Mesodermal cell (in vitro differentiated cells): ENCODE results near the gene NHERF2.

Experiments used
- H3K27ac ChIP-seq: 2 replicates; pipeline ENCODE4 v1.7.0; 2013; ENCODE audit warnings: mild to moderate bottlenecking, low read depth, low read length, moderate library complexity; ENCODE audit not compliant: severe bottlenecking
- H3K36me3 ChIP-seq: 2 replicates; pipeline ENCODE4 v1.7.1; 2013; ENCODE audit warnings: mild to moderate bottlenecking, low read length, moderate library complexity; ENCODE audit not compliant: control insufficient read depth, insufficient read depth
- H3K4me1 ChIP-seq: one replicate; pipeline ENCODE4 v1.7.1; 2013; ENCODE audit warnings: mild to moderate bottlenecking, low read length; ENCODE audit not compliant: insufficient read depth, control insufficient read depth, poor library complexity, severe bottlenecking
- H3K4me3 ChIP-seq: 2 replicates; pipeline ENCODE4 v1.7.0; 2013; ENCODE audit warnings: low read length, control low read depth, mild to moderate bottlenecking; ENCODE audit not compliant: insufficient read depth, poor library complexity, severe bottlenecking; ENCODE audit errors: extremely low read depth
- H3K9me3 ChIP-seq: 2 replicates; pipeline ENCODE4 v1.7.1; 2013; ENCODE audit warnings: mild to moderate bottlenecking, low read length, moderate library complexity; ENCODE audit not compliant: control insufficient read depth
- whole genome bisulfite sequencing, 2 experiments: methylation state at CpG; one replicate each; pipeline ENCODE4 v1.1.5; 2013; ENCODE audit warnings: missing lambda C conversion rate in 2 of 2; ENCODE audit not compliant: insufficient coverage in 2 of 2; 5-methylcytosine and 5-hydroxymethylcytosine counted together

NHERF2 gene

DNA sequence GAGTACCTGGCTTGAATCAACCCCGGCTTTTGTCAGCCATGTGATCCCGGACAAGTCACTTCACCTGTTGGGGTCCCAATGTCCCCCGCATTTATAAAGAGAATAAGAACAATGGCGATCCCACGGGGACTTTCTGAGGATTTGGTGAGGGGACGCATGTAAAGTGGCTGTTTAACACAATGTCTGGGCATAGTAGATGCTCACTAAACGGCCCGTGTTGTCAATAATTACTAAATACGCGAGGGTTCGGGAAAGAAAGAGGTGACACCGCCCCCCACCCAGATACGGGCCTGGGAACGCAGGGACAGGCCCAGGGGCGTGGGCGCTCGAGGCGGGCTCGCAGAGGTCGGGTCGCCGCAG is 35.1 kb upstream of the NHERF2 start:
- H3K4me3 ChIP-seq = peak overlapping the region; percentile 3
- no peak overlapping the region for H3K27ac ChIP-seq
- H3K36me3 ChIP-seq = peaks cover 11% of the 10 kb centered on the region
- 26 to 40% methylated on average over 14 to 22 of the region's 22 CpGs for WGBS, 2 experiments
- peaks cover 7% of the 10 kb centered on the region for H3K4me1 ChIP-seq
- no peaks in the 10 kb centered on the region for H3K9me3 ChIP-seq

DNA sequence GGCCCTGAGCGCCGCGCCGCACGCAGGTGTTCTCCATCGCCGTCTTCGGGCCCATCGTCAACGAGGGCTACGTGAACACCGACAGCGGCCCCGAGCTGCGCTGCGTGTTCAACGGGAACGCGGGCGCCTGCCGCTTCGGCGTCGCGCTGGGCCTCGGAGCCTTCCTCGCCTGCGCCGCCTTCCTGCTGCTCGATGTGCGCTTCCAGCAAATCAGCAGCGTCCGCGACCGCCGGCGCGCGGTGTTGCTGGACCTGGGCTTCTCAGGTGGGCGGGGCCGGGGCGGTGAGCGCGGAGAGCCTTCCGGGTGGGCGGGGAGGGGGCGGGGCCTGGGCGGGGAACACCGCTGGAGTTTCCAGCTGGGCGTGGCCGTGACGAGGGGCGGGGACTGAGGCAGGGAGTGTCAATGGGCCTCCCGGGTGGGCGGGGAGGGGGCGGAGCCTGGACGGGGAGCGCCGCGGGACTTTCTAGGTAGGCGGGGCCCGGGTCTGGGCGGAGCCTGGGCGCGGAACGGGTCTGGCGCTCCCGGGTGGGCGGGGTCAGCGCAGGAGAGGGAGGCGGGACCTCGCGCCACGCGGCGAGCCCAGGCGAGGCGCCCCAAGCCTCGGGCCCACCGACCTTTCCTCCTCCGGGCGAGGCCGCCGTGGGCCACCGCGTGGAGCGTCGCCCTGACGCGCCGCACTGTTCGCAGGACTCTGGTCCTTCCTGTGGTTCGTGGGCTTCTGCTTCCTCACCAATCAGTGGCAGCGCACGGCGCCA is 34.6 kb upstream of the NHERF2 start:
- no peaks in the 10 kb centered on the region for H3K9me3 ChIP-seq
- WGBS, 2 experiments = 19 to 27% methylated on average over 58 to 70 of the region's 96 CpGs
- peaks cover 7% of the 10 kb centered on the region for H3K4me1 ChIP-seq
- H3K27ac ChIP-seq = no peak overlapping the region
- H3K4me3 ChIP-seq = peak overlapping the region; percentile 3
- peaks cover 11% of the 10 kb centered on the region for H3K36me3 ChIP-seq

DNA sequence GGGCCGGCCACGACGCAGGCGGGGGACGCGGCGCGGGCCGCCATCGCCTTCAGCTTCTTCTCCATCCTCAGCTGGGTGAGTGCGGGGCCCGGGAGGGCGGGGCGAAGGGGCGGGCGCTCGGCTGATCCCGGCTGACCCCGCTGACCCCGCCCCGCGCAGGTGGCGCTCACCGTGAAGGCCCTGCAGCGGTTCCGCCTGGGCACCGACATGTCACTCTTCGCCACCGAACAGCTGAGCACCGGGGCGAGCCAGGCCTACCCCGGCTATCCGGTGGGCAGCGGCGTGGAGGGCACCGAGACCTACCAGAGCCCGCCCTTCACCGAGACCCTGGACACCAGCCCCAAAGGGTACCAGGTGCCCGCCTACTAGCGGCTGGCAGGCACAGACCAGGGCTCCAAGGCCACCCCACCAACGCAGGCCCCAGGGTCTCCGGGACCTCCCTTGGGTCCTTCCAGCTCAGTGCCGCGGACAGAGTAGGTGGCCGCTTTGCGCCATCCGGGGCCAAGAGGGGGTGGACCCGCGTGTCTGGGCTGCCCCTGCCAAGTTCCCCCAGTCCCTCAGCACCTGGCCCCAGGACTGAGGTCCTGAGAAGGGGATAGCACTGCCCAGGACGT is 33.9 kb upstream of the NHERF2 start:
- WGBS, 2 experiments = 86 to 90% methylated on average over 37 to 47 of the region's 50 CpGs
- Histone ChIP-seq H3K27ac (no peak overlapping the region), H3K4me1 (peaks cover 8% of the 10 kb centered on the region), H3K4me3 (no peak overlapping the region), H3K36me3 (peaks cover 16% of the 10 kb centered on the region), H3K9me3 (no peaks in the 10 kb centered on the region)

DNA sequence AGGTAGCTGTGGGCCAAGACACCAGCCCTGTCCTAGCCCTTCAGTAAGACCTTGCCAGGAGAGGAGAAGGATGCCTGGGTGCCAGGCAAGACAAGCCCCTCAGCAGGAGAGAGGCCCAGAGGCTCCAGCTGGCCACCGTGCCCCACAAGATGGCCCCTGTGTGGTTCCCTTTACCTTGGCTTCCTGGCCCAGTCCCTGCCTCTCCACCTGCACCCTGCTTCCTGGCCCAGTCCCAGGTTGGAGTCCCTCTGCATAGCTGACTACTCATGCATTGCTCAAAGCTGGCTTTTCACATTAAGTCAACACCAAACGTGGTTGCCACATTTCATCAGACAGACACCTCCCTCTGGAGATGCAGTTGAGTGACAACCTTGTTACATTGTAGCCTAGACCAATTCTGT is 33.0 kb upstream of the NHERF2 start:
- H3K9me3 ChIP-seq = no peaks in the 10 kb centered on the region
- peaks cover 11% of the 10 kb centered on the region for H3K4me1 ChIP-seq
- 100% methylated on average over 1 of the region's 2 CpGs for WGBS, 2 experiments
- no peak overlapping the region for H3K27ac ChIP-seq
- H3K36me3 ChIP-seq = peaks cover 24% of the 10 kb centered on the region
- H3K4me3 ChIP-seq = no peak overlapping the region

DNA sequence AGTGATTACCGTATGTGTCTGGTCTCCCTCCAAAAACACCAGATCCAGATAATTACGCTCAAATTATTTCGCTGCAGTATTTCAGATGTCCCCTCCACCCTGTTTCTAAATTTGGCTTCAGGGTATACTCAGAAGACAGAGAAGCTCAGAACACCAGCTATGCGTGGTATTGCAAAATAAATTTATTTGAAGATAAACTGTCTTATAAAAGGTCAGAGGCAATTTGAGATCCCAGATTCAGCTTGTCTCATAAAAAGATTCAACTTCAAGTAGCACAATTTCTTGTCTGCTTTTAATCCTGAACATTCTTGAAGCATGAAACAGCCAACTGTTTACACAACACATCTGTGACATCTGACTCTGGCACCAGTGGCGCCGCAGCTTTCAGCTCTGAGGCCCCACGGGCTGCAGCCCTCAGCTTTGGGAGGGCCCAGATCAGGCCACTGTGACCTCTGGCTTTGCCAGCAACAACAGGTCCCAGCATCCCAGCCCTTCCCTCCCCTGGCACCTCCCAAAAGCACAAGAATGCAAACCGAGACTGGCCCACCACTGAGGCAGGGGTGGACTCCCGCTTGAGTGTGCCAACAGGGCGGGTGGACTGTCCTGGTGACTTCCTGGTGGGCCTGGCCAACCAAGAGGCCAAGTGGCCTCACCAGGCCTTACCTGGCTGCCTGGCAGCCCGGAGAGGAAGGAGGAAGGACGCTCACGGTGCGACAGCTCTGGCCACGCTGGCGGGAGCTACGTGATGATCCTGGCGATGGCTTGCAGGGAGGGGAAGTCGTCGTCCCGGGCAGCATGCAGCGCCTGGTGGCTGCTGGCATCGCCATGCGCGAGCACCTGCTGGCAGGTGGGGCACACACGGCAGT is 29.0 kb upstream of the NHERF2 start:
- Histone ChIP-seq H3K4me3 (no peak overlapping the region), H3K27ac (no peak overlapping the region), H3K9me3 (no peaks in the 10 kb centered on the region), H3K36me3 (peaks cover 64% of the 10 kb centered on the region), H3K4me1 (peaks cover 5% of the 10 kb centered on the region)
- 96 to 98% methylated on average over 20 to 25 of the region's 26 CpGs for WGBS, 2 experiments

DNA sequence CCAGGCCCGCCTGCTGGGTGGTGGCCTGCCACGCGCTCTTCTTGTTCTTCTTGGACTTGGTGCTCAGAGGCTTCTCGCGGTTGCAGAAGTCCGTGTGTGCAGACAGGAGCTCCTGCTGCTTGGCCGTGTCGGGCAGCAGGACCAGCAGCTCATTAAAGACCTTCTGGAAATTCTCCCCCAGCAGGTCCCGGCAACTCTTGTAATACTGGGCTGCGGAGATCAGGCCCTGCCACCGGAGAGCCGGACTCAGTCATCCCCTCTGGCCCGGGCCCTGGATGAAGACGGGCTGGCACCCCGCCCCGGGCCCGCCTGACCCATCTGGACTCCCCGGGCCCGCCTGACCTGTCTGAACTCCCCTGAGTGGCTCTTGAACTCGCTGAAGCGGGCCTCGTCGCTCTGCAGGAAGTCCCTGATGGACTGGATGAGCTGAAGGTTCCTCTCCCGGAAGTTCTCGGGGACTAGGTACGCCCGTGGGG is 28.3 kb upstream of the NHERF2 start:
- no peak overlapping the region for H3K4me3 ChIP-seq
- no peak overlapping the region for H3K27ac ChIP-seq
- 98 to 99% methylated on average over 18 to 27 of the region's 27 CpGs for WGBS, 2 experiments
- H3K4me1 ChIP-seq = peaks cover 5% of the 10 kb centered on the region
- peaks cover 70% of the 10 kb centered on the region for H3K36me3 ChIP-seq
- no peaks in the 10 kb centered on the region for H3K9me3 ChIP-seq

DNA sequence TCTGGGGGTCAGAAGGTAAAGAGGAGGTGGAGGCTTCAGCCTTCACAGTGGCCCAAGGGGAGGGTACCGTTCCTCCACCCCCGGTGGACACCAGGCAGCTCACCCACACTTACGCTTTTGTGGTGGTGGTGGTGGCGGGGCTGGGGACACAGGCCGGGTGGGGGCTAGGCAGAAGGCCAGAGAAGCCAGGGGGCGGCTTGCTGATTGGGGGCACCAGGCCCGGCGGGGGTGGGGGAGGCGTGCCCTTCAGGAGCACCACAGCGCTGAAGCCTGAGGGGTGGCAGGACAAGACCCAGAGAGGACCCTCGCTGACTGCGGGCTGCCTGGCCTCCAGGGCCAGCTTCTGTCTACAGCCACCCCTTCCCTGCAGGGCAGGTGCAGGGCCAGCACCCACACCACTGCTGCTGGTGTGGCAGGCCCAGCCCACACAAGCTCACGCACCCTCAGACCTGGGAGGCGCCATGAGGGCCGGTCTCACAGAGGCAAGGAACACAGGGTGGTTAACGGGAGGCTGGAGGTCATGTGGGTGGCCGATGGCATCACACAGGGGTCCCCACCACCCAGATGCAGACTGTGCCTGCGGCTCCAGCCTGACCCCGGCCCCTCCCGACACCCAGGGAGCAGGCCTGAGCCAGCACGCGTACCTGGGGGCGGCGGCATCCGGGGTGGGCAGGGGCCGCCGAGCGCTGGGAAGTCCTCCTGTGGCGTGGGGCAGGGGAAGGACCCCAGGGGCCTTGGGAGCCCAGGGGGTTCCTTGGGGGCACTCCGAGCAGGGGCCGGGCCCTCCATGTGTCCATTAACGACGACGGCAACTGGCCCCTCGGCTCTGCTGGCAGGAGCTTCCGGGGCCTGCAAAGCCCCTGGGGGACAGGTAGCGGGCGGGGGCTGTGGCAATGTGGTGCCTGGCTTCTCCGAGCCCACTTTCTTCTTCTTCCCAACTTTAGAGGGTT is 27.6 kb upstream of the NHERF2 start:
- Histone ChIP-seq H3K27ac (no peak overlapping the region), H3K36me3 (peaks cover 73% of the 10 kb centered on the region), H3K4me3 (no peak overlapping the region), H3K9me3 (no peaks in the 10 kb centered on the region), H3K4me1 (peaks cover 5% of the 10 kb centered on the region)
- 93 to 97% methylated on average over 32 to 36 of the region's 39 CpGs for WGBS, 2 experiments

DNA sequence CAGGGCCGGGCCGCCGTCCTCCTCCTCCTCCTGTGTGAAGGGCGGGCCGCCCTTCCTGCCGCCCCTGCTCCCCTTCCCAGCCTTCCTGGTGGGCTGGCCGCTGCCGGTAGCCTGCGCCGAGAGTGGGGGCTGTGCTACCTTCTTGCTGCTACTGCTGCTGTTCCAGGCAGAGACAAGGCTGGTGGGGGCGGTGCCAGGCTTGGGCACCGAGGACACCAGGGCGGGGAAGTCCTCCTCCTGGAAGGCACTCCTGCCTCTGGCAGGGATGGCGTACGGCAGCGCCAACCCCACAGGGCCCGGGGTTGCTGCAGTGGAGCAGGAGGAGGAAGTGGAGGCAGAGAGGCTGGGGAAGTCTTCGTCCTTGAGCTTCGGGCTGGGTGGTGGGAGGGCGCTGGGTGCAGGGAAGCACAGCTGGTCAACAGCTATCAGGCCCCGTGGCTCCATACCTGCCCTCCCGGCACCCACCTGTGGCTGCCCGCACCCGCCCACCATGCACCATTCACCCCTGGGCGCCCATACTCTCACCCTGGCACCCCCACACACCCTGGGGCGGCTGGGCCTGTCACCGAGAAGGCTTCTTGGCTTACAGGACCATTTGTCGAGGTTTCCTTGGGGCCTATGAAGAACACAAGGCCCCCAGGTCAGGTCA is 26.7 kb upstream of the NHERF2 start:
- Histone ChIP-seq H3K27ac (no peak overlapping the region), H3K9me3 (no peaks in the 10 kb centered on the region), H3K36me3 (peaks cover 73% of the 10 kb centered on the region), H3K4me1 (peaks cover 13% of the 10 kb centered on the region), H3K4me3 (no peak overlapping the region)
- 96 to 97% methylated on average over 21 to 22 of the region's 28 CpGs for WGBS, 2 experiments

DNA sequence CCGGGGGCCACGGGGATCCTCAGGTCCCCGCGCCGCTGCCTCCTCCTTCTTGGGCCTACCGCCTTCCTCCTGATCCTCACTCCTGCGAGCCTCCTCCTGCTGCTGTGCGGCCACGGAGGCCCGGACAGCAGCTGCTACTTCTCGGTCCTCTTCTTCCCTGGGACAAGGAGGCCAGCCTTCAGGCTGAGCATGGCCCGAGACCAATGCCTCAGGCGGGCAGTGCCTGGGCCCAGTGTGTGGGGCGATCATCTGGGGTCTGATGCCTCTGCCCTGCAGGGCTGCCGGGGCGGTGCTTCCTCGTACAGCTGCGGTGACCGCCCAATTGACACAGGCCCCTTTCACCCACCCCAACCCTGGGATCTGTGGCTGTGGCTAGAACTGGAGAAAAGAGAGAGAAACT is 25.7 kb upstream of the NHERF2 start:
- 99% methylated on average over 17 to 19 of the region's 19 CpGs for whole genome bisulfite sequencing, 2 experiments
- Histone ChIP-seq H3K4me3 (no peak overlapping the region), H3K36me3 (peaks cover 75% of the 10 kb centered on the region), H3K9me3 (no peaks in the 10 kb centered on the region), H3K27ac (no peak overlapping the region), H3K4me1 (peaks cover 14% of the 10 kb centered on the region)
